HG02938 (cell line): ENCODE results near the gene REPS2.

Source experiments
- ATAC-seq: cut with Tn5 transposase; IDR thresholded peaks from one replicate; pipeline ENCODE4 v1.9.1; 2021; ENCODE audit warnings: mild to moderate bottlenecking, moderate library complexity; ENCODE audit not compliant: unreplicated experiment

REPS2 gene

GRCh38 chrX:17031827-17032226, 85.4 kb downstream of the REPS2 start:
- no peak for ATAC-seq

- ATAC-seq, result no peak
Measured at GRCh38 chrX:17032351-17032750, 85.9 kb downstream of the REPS2 start.

- ATAC-seq, result no peak
Measured at GRCh38 chrX:17033225-17033624, 86.8 kb downstream of the REPS2 start.

GRCh38 chrX:17035111-17035510, 88.7 kb downstream of the REPS2 start:
- ATAC-seq, result no peak

- ATAC-seq, result no peak
Measured at GRCh38 chrX:17036171-17036961, 89.9 kb downstream of the REPS2 start.

- ATAC-seq, result no peak
Measured at GRCh38 chrX:17038277-17038676, 91.8 kb downstream of the REPS2 start.

- no peak for ATAC-seq
Measured at GRCh38 chrX:17038681-17039161, 92.3 kb downstream of the REPS2 start.

- no peak for ATAC-seq
Measured at GRCh38 chrX:17039826-17040225, 93.4 kb downstream of the REPS2 start.

GRCh38 chrX:17040711-17041110, 94.3 kb downstream of the REPS2 start:
- ATAC-seq, result no peak

GRCh38 chrX:17042037-17042436, 95.6 kb downstream of the REPS2 start:
- ATAC-seq, result no peak

GRCh38 chrX:17046478-17047097, 100.1 kb downstream of the REPS2 start:
- ATAC-seq, result peak; percentile 52

GRCh38 chrX:17047224-17047623, 100.8 kb downstream of the REPS2 start:
- no peak for ATAC-seq

- ATAC-seq, result no peak
Measured at GRCh38 chrX:17052210-17052609, 105.8 kb downstream of the REPS2 start.

GRCh38 chrX:17052793-17053192, 106.3 kb downstream of the REPS2 start:
- no peak for ATAC-seq

- ATAC-seq, result no peak
Measured at GRCh38 chrX:17053502-17053901, 107.0 kb downstream of the REPS2 start.

- no peak for ATAC-seq
Measured at GRCh38 chrX:17056868-17057608, 110.6 kb downstream of the REPS2 start.

GRCh38 chrX:17062065-17062464, 115.6 kb downstream of the REPS2 start:
- ATAC-seq, result no peak

GRCh38 chrX:17065100-17065499, 118.6 kb downstream of the REPS2 start:
- ATAC-seq, result no peak

- no peak for ATAC-seq
Measured at GRCh38 chrX:17067534-17067933, 121.1 kb downstream of the REPS2 start.

- ATAC-seq, result no peak
Measured at GRCh38 chrX:17072301-17072700, 125.8 kb downstream of the REPS2 start.

GRCh38 chrX:17072721-17073230, 126.3 kb downstream of the REPS2 start:
- ATAC-seq, result no peak
